T-helper 22 cell (primary cell): ENCODE measurements around the gene HOXB3.

Source experiments
- DNase-seq: peaks from one replicate; pipeline ENCODE4 v3.0.0-alpha.2; 2020; ENCODE audit warnings: low read depth

The HOXB3 gene

GRCh38 chr17:48586355-48587258 is 3.4 kb downstream of the HOXB3 start:
- no peak for DNase-seq

- no peak for DNase-seq
Measured at GRCh38 chr17:48584223-48584741, 5.8 kb downstream of the HOXB3 start.

DNA sequence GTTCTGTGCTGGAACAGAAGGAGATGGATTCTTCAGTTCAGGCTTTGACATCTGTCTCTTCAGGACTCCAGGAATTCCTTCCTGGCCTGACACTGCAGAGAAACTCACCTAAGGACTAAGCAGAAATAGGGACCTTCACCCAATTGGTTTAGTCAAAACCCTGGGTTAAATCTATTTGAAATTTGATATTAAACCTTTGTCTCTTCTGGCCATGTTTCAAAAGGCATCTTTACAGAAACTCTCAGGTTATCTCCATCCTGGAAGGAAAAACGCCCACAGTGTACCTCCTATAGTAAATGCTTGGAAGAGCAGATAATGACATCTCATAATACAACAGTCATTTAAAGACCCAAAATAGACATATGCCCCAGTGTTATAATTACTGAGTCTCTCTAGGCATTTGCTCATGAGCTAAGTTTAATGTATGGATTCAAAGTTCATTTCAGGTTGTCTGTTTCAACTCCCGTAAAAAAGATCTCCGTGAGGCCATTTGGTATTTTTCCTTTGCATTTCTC is 6.3 kb downstream of the HOXB3 start:
- no peak for DNase-seq

- DNase-seq, result no peak
Measured at GRCh38 chr17:48582750-48583069, 7.3 kb downstream of the HOXB3 start.

- no peak for DNase-seq
Measured at GRCh38 chr17:48579760-48580554, 10.1 kb downstream of the HOXB3 start.

DNA sequence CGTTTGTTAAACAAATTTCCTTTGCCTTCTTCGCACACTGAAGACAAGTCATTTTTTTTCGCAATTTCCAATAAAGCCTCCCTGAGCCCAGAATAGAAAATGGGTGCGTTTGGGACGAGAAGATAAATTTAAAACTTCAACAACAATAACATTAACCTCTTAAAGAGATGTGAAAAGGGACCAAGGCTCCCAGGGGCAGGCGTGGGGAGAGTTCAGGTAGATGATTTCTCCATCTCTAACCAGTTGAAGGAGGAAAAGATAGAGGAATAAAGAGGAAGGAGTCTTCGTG is 10.6 kb downstream of the HOXB3 start:
- DNase-seq, result no peak

GRCh38 chr17:48578616-48579470 is 11.2 kb downstream of the HOXB3 start:
- DNase-seq, result no peak

DNA sequence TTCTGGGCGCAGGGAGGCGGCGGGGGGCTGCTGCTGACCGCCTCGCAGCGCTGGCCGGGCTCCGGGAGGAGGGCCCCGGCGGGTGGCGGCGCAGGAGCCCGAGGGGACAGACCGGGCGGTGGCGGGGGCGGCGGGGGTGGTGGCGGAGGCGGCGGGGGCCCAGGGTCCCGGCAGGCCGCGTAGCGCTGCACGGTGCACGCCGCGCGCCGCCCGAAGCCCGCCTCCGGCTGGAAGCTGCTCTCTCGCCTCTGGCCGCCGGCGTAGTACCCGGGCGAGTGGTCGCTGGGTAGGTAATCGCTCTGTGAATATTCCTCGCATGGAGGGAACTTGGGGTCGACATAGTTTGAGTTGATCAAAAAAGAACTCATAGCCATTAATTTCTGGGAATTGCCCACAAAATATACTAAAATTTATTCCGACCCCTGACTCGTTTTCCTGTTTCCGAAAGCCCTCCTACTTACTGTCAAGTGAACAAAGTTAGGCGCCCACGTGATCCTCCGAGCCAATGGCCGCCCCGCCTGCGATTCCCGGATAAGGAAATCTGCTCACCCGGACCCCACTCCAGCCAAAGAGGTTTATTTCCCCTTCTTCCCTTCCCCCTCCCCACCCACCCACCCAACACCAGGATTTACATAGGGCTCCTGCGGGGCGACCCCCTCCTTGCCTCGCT is 12.0 kb downstream of the HOXB3 start, which contains the start of gene HOXB4:
HOXB4 (minus strand) TSS at position 405 of the 670 bp plus-strand sequence; CDS start at position 374, 31 bp downstream.
- DNase-seq, result peak; percentile 71

DNA sequence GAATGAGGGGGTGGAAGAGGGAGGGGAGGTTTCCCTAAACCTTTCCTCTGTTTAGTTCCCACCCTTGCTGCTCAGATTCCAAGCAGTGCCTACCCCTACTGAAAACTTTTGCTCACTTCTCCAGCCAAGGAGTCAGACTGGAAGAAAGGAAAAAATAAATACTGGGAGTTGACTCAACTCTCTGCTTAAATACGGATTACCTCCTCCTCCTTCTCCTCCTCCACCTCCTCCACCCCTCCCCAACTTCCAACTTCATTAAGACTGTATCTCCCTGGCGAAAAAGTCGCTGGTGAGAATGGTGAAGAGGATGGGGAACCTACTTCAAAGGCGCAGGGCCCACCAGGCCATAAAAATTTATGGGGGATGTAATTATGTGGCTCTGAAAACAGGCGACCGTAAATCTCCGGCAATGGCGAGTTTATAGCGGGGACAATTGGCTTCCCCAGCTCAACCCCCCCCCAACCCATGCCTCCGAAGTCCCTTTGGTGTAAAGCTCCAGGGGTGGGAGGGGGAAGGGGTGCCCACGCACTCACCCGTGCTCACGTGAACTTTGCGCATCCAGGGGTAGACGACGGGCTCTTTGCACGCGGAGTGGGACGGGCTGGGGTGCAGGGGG is 12.6 kb downstream of the HOXB3 start:
- DNase-seq, result no peak

- no peak for DNase-seq
Measured at GRCh38 chr17:48576479-48577309, 13.3 kb downstream of the HOXB3 start.

DNA sequence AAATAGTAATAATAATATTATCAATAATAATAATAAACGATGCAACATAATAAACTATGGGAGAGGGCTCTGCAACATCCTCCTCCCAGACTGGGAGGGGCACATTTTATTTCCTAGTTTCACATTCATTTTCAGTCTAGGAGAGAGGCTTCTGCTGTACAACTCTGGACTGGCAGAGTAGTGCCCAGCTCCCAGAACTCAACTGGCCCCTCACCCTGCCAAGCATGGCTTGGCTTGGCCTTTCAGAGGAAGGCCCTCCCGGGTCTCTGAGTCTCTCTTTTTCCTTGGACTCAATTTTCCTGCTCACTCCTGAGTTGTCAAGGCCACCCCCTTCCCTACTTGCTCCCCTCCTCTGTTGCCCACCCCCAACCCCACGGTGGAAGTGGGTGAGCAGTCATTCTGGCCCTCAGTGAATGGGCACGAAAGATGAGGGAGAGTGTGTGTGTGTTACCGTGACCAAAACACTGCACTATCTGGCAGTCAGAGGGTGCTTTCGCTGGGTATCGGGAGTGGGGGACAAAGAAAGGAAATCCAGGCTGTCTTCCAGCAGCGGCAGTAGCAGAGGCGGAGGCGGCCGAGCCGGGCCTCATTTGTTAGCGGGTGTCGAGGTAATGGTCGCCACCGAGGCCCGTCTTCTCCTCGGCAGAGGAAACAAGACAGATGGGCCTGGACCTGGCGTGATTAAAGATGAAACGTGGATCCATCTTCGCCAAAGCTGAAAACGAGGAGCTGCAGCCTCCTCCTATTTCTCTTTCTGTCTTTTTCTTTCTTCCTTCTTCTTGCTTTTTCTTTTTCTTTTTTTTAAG is 14.2 kb downstream of the HOXB3 start:
- DNase-seq, result no peak

DNA sequence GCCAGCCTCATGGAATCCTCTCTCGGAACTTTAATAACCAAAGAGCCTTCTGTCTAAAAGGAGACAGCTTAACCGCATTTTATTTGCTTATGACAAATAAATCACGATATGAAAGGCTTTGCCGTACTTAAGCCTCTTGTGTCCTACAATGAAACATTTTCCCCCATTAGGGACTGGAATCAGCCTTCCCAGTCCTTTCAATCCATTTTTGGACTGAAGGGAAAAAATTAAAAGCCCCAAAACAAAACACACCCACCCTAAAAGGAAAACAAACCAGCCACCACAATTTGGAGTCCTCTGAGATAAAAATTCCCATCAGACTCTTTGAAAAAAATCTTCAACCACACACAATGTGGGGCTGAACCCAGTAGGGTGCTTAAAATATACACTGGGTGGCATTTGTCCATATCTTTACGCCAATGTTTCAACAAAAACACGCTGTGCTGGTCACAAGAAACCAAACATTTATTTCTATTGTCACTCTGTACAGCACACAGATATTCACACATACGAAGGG is 14.9 kb downstream of the HOXB3 start:
- no peak for DNase-seq

DNA sequence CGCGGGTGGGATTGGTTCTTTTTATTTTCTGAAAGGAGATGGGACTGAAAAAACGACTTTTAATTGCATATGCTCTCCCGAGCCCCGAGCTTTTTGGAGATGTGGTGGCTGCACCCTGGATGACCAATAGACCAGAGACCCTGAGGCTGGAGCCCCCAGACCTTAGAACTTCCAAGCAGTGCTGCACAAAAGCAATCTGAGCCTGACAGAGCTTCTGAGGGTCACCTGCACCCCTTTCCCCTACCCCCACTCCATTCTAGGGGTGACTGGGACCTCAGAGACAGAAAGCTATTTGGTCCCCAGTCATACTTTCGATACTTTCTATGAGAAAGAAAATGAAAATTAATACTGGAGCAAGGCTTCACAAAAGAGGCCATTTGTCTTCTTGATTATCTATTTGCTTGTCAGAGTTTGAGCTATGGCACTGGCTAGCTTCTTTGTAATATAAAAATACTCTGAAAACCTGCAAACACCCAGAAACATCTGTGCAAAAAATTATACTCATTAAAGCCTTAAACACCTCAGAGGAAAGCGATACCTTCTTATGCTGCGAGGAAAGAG is 15.5 kb downstream of the HOXB3 start:
- DNase-seq, result no peak

GRCh38 chr17:48571826-48572417 is 18.1 kb downstream of the HOXB3 start:
- DNase-seq, result no peak

DNA sequence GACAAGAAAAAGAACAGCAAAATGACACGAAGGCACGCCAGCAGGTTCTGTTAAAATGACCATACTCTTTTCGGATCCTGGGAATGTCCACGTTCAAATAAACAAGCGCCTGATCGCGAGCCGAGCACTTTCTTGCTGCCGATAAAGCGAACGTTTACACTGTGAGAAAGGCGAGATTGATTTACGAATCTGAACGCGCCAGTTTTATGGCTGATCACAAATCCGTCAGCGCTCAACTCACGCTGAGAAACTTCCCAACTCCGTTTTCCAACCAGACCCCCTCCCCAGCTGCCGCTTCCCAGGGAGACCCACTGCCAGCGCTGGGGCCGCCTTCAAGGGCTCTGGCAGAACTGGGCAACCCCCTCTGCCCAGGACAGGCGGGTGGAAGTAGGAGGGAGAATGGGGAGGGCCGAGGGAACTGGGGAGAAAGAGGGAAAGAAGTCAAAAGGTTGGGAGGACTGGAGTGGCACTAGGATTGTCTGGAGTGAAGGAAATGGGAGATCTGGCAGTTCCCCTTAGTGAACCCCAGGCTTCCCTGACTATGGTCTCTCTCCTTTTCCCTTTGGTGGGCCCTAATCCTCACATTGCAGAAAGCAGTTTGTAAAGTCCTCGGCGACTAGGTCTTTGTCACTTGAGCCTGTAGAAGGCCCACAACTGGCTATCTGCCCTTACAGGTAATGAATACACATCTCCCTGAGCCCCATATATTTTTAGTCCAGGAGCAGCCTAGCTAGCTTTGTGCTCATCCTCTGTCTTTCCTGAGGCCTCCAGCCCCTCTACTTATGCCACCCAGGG is 18.8 kb downstream of the HOXB3 start:
- no peak for DNase-seq

DNA sequence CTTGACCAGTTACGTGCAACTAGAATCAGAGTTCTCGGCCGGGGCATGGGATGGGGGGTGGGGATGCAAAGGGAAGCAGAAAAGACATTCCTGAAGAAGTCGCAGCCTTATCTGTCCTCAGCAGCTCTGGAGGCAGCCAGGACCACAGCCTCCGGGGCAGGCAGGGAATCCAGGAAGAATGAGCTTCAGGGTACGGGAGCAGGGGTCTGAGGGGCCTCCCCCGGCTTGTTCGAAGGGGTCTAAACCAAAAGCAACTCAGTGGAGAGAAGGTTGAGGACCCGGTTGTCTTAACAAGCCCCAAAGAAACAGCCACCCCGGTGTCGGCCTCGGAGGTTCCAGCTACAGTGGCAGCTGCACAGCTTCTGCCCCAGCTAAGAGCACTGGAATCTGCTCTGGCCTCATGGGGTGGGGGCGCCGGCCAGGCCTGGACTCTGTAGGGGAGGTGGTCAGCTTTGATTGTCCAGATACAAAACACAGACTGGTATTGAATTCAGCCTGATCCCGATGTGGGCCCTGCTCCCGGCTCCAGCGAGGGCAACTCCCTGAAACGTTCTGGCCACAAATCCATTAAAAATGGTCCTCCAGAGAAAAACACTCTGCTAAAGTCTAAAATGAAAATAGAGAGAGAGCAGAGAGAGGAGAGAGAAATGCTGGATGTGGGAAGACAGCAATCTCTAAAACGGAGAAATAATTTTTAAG is 19.6 kb downstream of the HOXB3 start:
- no peak for DNase-seq
